Measurements from ENCODE around the gene OR10H3.
"Not testable (repeated sequence)": the region's sequence is repeated elsewhere in the genome, so short reads cannot be mapped to it uniquely, and the experiment has no call there.

The OR10H3 gene

GRCh38 chr19:15759962-15760565 lies 22.3 kb downstream of the OR10H3 start:
- no peaks in the 10 kb centered on the region for H3K36me3 ChIP-seq
- H3K9me3 ChIP-seq, result no peaks in the 10 kb centered on the region
- H3K4me3 ChIP-seq (ENCODE audit: low read depth in 1 of 2, low read length in 1 of 2), result no peak overlapping the region
- H3K27me3 ChIP-seq, result peaks cover 98% of the 10 kb centered on the region
- no peak for TF ChIP-seq CTCF (IDR thresholded peaks at IDR 0.05)
- H3K27ac ChIP-seq, result no peak overlapping the region
- no peaks in the 10 kb centered on the region for H3K4me1 ChIP-seq (ENCODE audit: control insufficient read depth in 1 of 2, insufficient read depth in 1 of 2, low read depth in 1 of 2, low read length in 1 of 2)

GRCh38 chr19:15769586-15769985 lies 31.8 kb downstream of the OR10H3 start:
- no peaks in the 10 kb centered on the region for H3K9me3 ChIP-seq
- H3K4me3 ChIP-seq (ENCODE audit: low read depth in 1 of 2, low read length in 1 of 2), result no peak overlapping the region
- no peak overlapping the region for H3K27ac ChIP-seq
- no peaks in the 10 kb centered on the region for H3K36me3 ChIP-seq
- H3K4me1 ChIP-seq (ENCODE audit: control insufficient read depth in 1 of 2, insufficient read depth in 1 of 2, low read depth in 1 of 2, low read length in 1 of 2), result no peaks in the 10 kb centered on the region
- TF ChIP-seq CTCF (IDR thresholded peaks at IDR 0.05), result no peak
- peaks cover 56% of the 10 kb centered on the region for H3K27me3 ChIP-seq

GRCh38 chr19:15774159-15774558 lies 36.4 kb downstream of the OR10H3 start:
- H3K4me3 ChIP-seq (ENCODE audit: low read depth in 1 of 2, low read length in 1 of 2); H3K4me1 ChIP-seq (ENCODE audit: control insufficient read depth in 1 of 2, insufficient read depth in 1 of 2, low read depth in 1 of 2, low read length in 1 of 2); H3K36me3 ChIP-seq; H3K27ac ChIP-seq; H3K9me3 ChIP-seq: not testable (repeated sequence)
- peaks cover 40% of the 10 kb centered on the region for H3K27me3 ChIP-seq

- peaks cover 31% of the 10 kb centered on the region for H3K27me3 ChIP-seq
- TF ChIP-seq CTCF (IDR thresholded peaks at IDR 0.05), result no peak
- no peaks in the 10 kb centered on the region for H3K36me3 ChIP-seq
- no peaks in the 10 kb centered on the region for H3K9me3 ChIP-seq
- H3K4me1 ChIP-seq (ENCODE audit: control insufficient read depth in 1 of 2, insufficient read depth in 1 of 2, low read depth in 1 of 2, low read length in 1 of 2), result no peaks in the 10 kb centered on the region
- no peak overlapping the region for H3K27ac ChIP-seq
- no peak overlapping the region for H3K4me3 ChIP-seq (ENCODE audit: low read depth in 1 of 2, low read length in 1 of 2)
These were observed 37.5 kb downstream of the OR10H3 start for GRCh38 chr19:15775249-15775648.

GRCh38 chr19:15776264-15776663 lies 38.5 kb downstream of the OR10H3 start:
- TF ChIP-seq CTCF (IDR thresholded peaks at IDR 0.05), result no peak
- Histone ChIP-seq H3K9me3 (no peaks in the 10 kb centered on the region), H3K4me1 (ENCODE audit: control insufficient read depth in 1 of 2, insufficient read depth in 1 of 2, low read depth in 1 of 2, low read length in 1 of 2) (no peaks in the 10 kb centered on the region), H3K4me3 (ENCODE audit: low read depth in 1 of 2, low read length in 1 of 2) (no peak overlapping the region), H3K27ac (no peak overlapping the region), H3K36me3 (no peaks in the 10 kb centered on the region), H3K27me3 (peaks cover 31% of the 10 kb centered on the region)

- no peak for TF ChIP-seq CTCF (IDR thresholded peaks at IDR 0.05)
- Histone ChIP-seq H3K4me3 (ENCODE audit: low read depth in 1 of 2, low read length in 1 of 2) (no peak overlapping the region), H3K36me3 (no peaks in the 10 kb centered on the region)
These were observed 39.5 kb downstream of the OR10H3 start for GRCh38 chr19:15776991-15777970.

More at GRCh38 chr19:15776991-15777970, 39.5 kb downstream of the OR10H3 start:
- Histone ChIP-seq H3K27ac (no peak overlapping the region), H3K9me3 (no peaks in the 10 kb centered on the region), H3K4me1 (ENCODE audit: control insufficient read depth in 1 of 2, insufficient read depth in 1 of 2, low read depth in 1 of 2, low read length in 1 of 2) (no peaks in the 10 kb centered on the region), H3K27me3 (peaks cover 31% of the 10 kb centered on the region)

Measured in neutrophil (primary cell).